Measurements from ENCODE around the gene SLC44A3. TPM values are rescaled to one million over a fixed set of nuclear protein-coding genes. Genes with fewer than 3 reads are reported as not detected.

Gene SLC44A3
- total and polyA plus RNA-seq, 2 of the 4 experiments (the other 2 are of a cell fraction) = 0.31 to 0.54 TPM

GRCh38 chr1:94888201-94888600 is 68.0 kb downstream of the SLC44A3 start:
- no TSS peak for BruUV-seq (replicated peaks)

More at GRCh38 chr1:94888201-94888600, 68.0 kb downstream of the SLC44A3 start:
- ChIA-PET CTCF (no interaction called here), POLR2A (ENCODE audit: unreplicated experiment) (no interaction called here)
- no peak overlapping the region for H3K9ac ChIP-seq (ENCODE audit: low read depth, low read length)
- no peak overlapping the region for H2BK5ac ChIP-seq (ENCODE audit: low read depth, low read length, poor library complexity, severe bottlenecking)
- peaks cover 6% of the 10 kb centered on the region for H3K9me1 ChIP-seq (ENCODE audit: insufficient read depth, low read length)
- intact Hi-C loops (cut with micrococcal nuclease) (no loop called here), in situ Hi-C loops (cut with MboI; ENCODE audit: low sequenced_read_pairs) (no loop called here), dilution Hi-C loops (cut with HindIII; ENCODE audit: low sequenced_read_pairs, unreplicated experiment) (no loop called here)
- no peak overlapping the region for H3K23ac ChIP-seq (ENCODE audit: low read depth, low read length)
- TF ChIP-seq RAD21 (IDR thresholded peaks at IDR 0.05; ENCODE audit: low read length) (no peak), CHD1 (IDR thresholded peaks at IDR 0.05; ENCODE audit: low read depth, low read length) (no peak), MAZ (IDR thresholded peaks at IDR 0.05; ENCODE audit: borderline replicate concordance, low read depth, low read length) (no peak)
- TF ChIP-seq, protein P1, sequence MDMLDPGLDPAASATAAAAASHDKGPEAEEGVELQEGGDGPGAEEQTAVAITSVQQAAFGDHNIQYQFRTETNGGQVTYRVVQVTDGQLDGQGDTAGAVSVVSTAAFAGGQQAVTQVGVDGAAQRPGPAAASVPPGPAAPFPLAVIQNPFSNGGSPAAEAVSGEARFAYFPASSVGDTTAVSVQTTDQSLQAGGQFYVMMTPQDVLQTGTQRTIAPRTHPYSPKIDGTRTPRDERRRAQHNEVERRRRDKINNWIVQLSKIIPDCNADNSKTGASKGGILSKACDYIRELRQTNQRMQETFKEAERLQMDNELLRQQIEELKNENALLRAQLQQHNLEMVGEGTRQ (IDR thresholded peaks at IDR 0.05; ENCODE audit: low read depth, low read length) = no peak
- no peak overlapping the region for H3K4ac ChIP-seq (ENCODE audit: low read depth, low read length)
- no peak overlapping the region for H3K18ac ChIP-seq (ENCODE audit: low read depth, low read length)
- H2AK5ac ChIP-seq (ENCODE audit: low read depth, low read length) = no peak overlapping the region
- H3K14ac ChIP-seq (replicated peaks; ENCODE audit: low read depth, low read length) = no peak overlapping the region
- no peak overlapping the region for H4K91ac ChIP-seq (ENCODE audit: insufficient read depth, low read depth, low read length)
- H4K8ac ChIP-seq (ENCODE audit: low read depth in 2 of 2, low read length in 2 of 2) = no peak overlapping the region
- no peak overlapping the region for H3K27ac ChIP-seq (ENCODE audit: insufficient read depth, low read length)
- no peak overlapping the region for H2BK20ac ChIP-seq (ENCODE audit: low read depth, low read length)
- peaks cover 10% of the 10 kb centered on the region for H3K4me1 ChIP-seq (ENCODE audit: control insufficient read depth, insufficient read depth, low read length)
- H4K5ac ChIP-seq (ENCODE audit: low read depth, low read length) = no peak overlapping the region
- no peak overlapping the region for H3K56ac ChIP-seq (ENCODE audit: extremely low read depth, insufficient read depth, low read length)
- WGBS, 2 experiments (ENCODE audit: extremely low coverage in 2 of 2, insufficient read length in 1 of 2) = no CpG with 5 or more reads among the region's 3 CpGs
- peaks cover 0 to 5% of the 10 kb centered on the region in 2 experiments; a peak in 1 of 4 replicates for H3K79me1 ChIP-seq (ENCODE audit: low read depth in 1 of 2, low read length in 2 of 2)
- no peaks in the 10 kb centered on the region for H4K20me1 ChIP-seq (ENCODE audit: insufficient read depth, low read length)
- H2BK15ac ChIP-seq (ENCODE audit: low read depth, low read length) = no peak overlapping the region
- H2AK9ac ChIP-seq (replicated peaks; ENCODE audit: low read depth, low read length, poor library complexity) = no peak overlapping the region
- no peak overlapping the region for H2AFZ ChIP-seq (replicated peaks; ENCODE audit: low read length, poor library complexity)
- ATAC-seq (ENCODE audit: low read depth) = no peak
- H3K4me2 ChIP-seq (ENCODE audit: low read depth, low read length) = no peak overlapping the region
- H3K27me3 ChIP-seq (ENCODE audit: control insufficient read depth, insufficient read depth, low read length) = no peaks in the 10 kb centered on the region
- no peaks in the 10 kb centered on the region for H3K9me3 ChIP-seq (ENCODE audit: control insufficient read depth, insufficient read depth, low read length)
- no peak overlapping the region for H2BK120ac ChIP-seq (ENCODE audit: low read depth, low read length)
- DNase-seq = no peak
- H3K4me3 ChIP-seq (ENCODE audit: insufficient read depth, low read depth, low read length) = no peak overlapping the region
- H3K36me3 ChIP-seq (ENCODE audit: control insufficient read depth, insufficient read depth, low read length) = peaks cover 7% of the 10 kb centered on the region

Measured in IMR-90 (cell line).